ENCODE data around the gene MYLK.
A peak's percentile ranks its signal among the peaks of the same experiment; 100 is the strongest.
"Not testable (repeated sequence)": the region's sequence is repeated elsewhere in the genome, so short reads cannot be mapped to it uniquely, and the experiment has no call there.

Gene MYLK

GRCh38 chr3:123744064-123744463, 140.1 kb downstream of the MYLK start:
- no peak for DNase-seq

GRCh38 chr3:123743121-123743520, 141.0 kb downstream of the MYLK start:
- no peak for DNase-seq

GRCh38 chr3:123741041-123741511, 143.1 kb downstream of the MYLK start:
- DNase-seq = no peak

GRCh38 chr3:123740391-123740822, 143.7 kb downstream of the MYLK start:
- DNase-seq = no peak

GRCh38 chr3:123739754-123740153, 144.4 kb downstream of the MYLK start:
- no peak for DNase-seq

- DNase-seq = no peak
Observed at GRCh38 chr3:123739106-123739505, 145.0 kb downstream of the MYLK start.

- not testable (repeated sequence) for DNase-seq
Observed at GRCh38 chr3:123738522-123738921, 145.6 kb downstream of the MYLK start.

GRCh38 chr3:123737168-123737567, 147.0 kb downstream of the MYLK start:
- DNase-seq = no peak

- no peak for DNase-seq
Observed at GRCh38 chr3:123735456-123735855, 148.7 kb downstream of the MYLK start.

GRCh38 chr3:123734527-123734902, 149.6 kb downstream of the MYLK start:
- DNase-seq = no peak

- DNase-seq = no peak
Observed at GRCh38 chr3:123733805-123734526, 150.2 kb downstream of the MYLK start.

- no peak for DNase-seq
Observed at GRCh38 chr3:123733341-123733740, 150.8 kb downstream of the MYLK start.

- no peak for DNase-seq
Observed at GRCh38 chr3:123732447-123732846, 151.7 kb downstream of the MYLK start.

GRCh38 chr3:123730829-123731228, 153.3 kb downstream of the MYLK start:
- DNase-seq = no peak

GRCh38 chr3:123728991-123729390, 155.1 kb downstream of the MYLK start:
- no peak for DNase-seq

GRCh38 chr3:123728014-123728413, 156.1 kb downstream of the MYLK start:
- DNase-seq = no peak

GRCh38 chr3:123725652-123726400, 158.3 kb downstream of the MYLK start:
- no peak for DNase-seq

- DNase-seq = no peak
Observed at GRCh38 chr3:123724306-123724705, 159.8 kb downstream of the MYLK start.

- DNase-seq = peak in 1 of 2 donors; percentile 33
Observed at GRCh38 chr3:123723522-123724168, 160.5 kb downstream of the MYLK start.

GRCh38 chr3:123723070-123723469, 161.1 kb downstream of the MYLK start:
- no peak for DNase-seq

- no peak for DNase-seq
Observed at GRCh38 chr3:123722456-123722855, 161.7 kb downstream of the MYLK start.

GRCh38 chr3:123722021-123722420, 162.1 kb downstream of the MYLK start:
- no peak for DNase-seq

GRCh38 chr3:123721095-123721689, 162.9 kb downstream of the MYLK start:
- DNase-seq = not testable (repeated sequence)

All from activated CD4-positive, alpha-beta T cell treated with anti-CD3 and anti-CD28 coated beads for 4 hours (primary cell).